Activated CD8-positive, alpha-beta T cell treated with anti-CD3 and anti-CD28 coated beads for 36 hours (primary cell): Measurements from ENCODE around the gene GNPAT. TPM values are rescaled to one million over a fixed set of nuclear protein-coding genes. Genes with fewer than 3 reads are reported as not detected.

Source experiments
- ATAC-seq: fragments of 200-7000 bp; cut with Tn5 transposase; one replicate; pipeline ENCODE4 v1.10.0; 2021; ENCODE audit warnings: mild to moderate bottlenecking, moderate library complexity
- CTCF ChIA-PET: fragments of 350-600 bp; sonication (Branson Sonifier 250); formaldehyde crosslinking; loops from one replicate; lab custom pipeline; 2021; ENCODE audit warnings: antibody characterized with exemption; lab: Charles Lee
- POLR2A ChIA-PET: fragments of 350-600 bp; sonication (Branson Sonifier 250); formaldehyde crosslinking; loops from one replicate; lab custom pipeline; 2021; ENCODE audit warnings: antibody characterized with exemption; lab: Charles Lee
- DNase-seq: peaks from one replicate; pipeline ENCODE4 v3.0.0-alpha.2; 2020
- H3K27ac Mint-ChIP-seq: one replicate; pipeline ENCODE4 v1.8.0; 2021; ENCODE audit warnings: mild to moderate bottlenecking, mixed read lengths
- H3K27me3 Mint-ChIP-seq: one replicate; pipeline ENCODE4 v1.8.0; 2021; ENCODE audit warnings: mixed read lengths
- H3K36me3 Mint-ChIP-seq: one replicate; pipeline ENCODE4 v1.8.0; 2021; ENCODE audit warnings: low read depth, mixed read lengths
- H3K4me1 Mint-ChIP-seq: one replicate; pipeline ENCODE4 v1.8.0; 2021; ENCODE audit warnings: low read depth, mixed read lengths
- H3K4me3 Mint-ChIP-seq: one replicate; pipeline ENCODE4 v1.8.0; 2021; ENCODE audit warnings: mild to moderate bottlenecking, moderate library complexity, mixed read lengths
- H3K9me3 Mint-ChIP-seq: one replicate; pipeline ENCODE4 v1.8.0; 2021; ENCODE audit warnings: mixed read lengths
- CTCF ChIP-seq: fragments of 200-600 bp; IDR thresholded peaks from one replicate; pipeline ENCODE4 v1.8.0; 2022; ENCODE audit warnings: antibody characterized with exemption, mild to moderate bottlenecking
- intact Hi-C: fragments of 100-400 bp; cut with micrococcal nuclease; formaldehyde crosslinking; loops from one replicate; pipeline ENCODE4 v1.10.0; 2022
- total RNA-seq, 2 experiments: library from RNA; stranded (reverse); gene quantifications; one replicate each; pipeline ENCODE4 v1.2.3, GENCODE V29; 2021

Gene GNPAT
- total RNA-seq, 2 experiments from 2014 or later = 56.2 to 59.6 TPM

- Mint-ChIP-seq H3K27ac (no peak overlapping the region), H3K4me1 (no peaks in the 10 kb centered on the region), H3K4me3 (no peak overlapping the region), H3K27me3 (no peaks in the 10 kb centered on the region), H3K36me3 (no peaks in the 10 kb centered on the region), H3K9me3 (no peaks in the 10 kb centered on the region)
- DNase-seq (no peak), ATAC-seq (no peak)
- intact Hi-C loops = loop anchor here (10.0 kb wide), 1 partner anchor 62 kb away; no protein-coding TSS in a partner anchor
- ChIA-PET POLR2A (no interaction called here), CTCF (no interaction called here)
- no peak for TF ChIP-seq CTCF
Observed at GRCh38 chr1:231286603-231287002, 45.6 kb downstream of the GNPAT start.

GRCh38 chr1:231295938-231296337, 54.9 kb downstream of the GNPAT start:
- intact Hi-C loops = no loop called here
- ATAC-seq (no peak), DNase-seq (no peak)
- H3K4me1 Mint-ChIP-seq = no peaks in the 10 kb centered on the region
- H3K36me3 Mint-ChIP-seq = no peaks in the 10 kb centered on the region
- H3K27me3 Mint-ChIP-seq = no peaks in the 10 kb centered on the region
- no peak for TF ChIP-seq CTCF
- H3K9me3 Mint-ChIP-seq = no peaks in the 10 kb centered on the region
- ChIA-PET CTCF (interaction anchor here (0.6 kb wide), 1 partner anchor 31 kb away, joined by 3 read pairs; no protein-coding TSS in a partner anchor), POLR2A (no interaction called here)
- no peak overlapping the region for H3K27ac Mint-ChIP-seq
- no peak overlapping the region for H3K4me3 Mint-ChIP-seq

DNA sequence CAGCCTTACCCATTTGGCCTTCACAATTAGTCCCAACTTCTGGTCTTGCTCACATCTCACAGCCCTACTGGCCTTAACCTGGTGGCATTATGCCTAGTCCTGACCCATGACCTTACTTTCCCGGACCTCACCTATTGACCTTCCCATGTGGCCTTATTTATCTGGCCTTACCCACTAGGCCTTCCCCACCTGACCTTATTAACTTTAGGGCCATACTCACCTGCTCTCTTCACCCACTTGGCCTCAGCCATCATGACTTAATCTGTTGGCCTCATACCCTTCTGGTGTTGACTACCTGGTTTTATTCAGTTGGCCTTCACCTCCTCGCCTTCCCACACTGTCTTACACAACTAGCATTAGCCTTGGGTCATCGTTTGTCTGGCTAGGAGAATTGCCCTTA, 61.0 kb downstream of the GNPAT start:
- Mint-ChIP-seq H3K9me3 (no peaks in the 10 kb centered on the region), H3K4me3 (no peak overlapping the region), H3K27ac (no peak overlapping the region), H3K4me1 (no peaks in the 10 kb centered on the region), H3K36me3 (no peaks in the 10 kb centered on the region), H3K27me3 (no peaks in the 10 kb centered on the region)
- ChIA-PET CTCF (interaction anchor here (1.3 kb wide), 1 partner anchor 14 kb away, joined by 3 read pairs; no protein-coding TSS in a partner anchor), POLR2A (no interaction called here)
- no peak for TF ChIP-seq CTCF
- intact Hi-C loops = no loop called here
- DNase-seq = no peak
- ATAC-seq = no peak

- no peak for TF ChIP-seq CTCF
- CTCF ChIA-PET = no interaction called here
- no peaks in the 10 kb centered on the region for H3K9me3 Mint-ChIP-seq
- no peaks in the 10 kb centered on the region for H3K27me3 Mint-ChIP-seq
- intact Hi-C loops = no loop called here
- POLR2A ChIA-PET = no interaction called here
- no peaks in the 10 kb centered on the region for H3K4me1 Mint-ChIP-seq
- H3K4me3 Mint-ChIP-seq = no peak overlapping the region
- ATAC-seq (no peak), DNase-seq (no peak)
- no peak overlapping the region for H3K27ac Mint-ChIP-seq
- H3K36me3 Mint-ChIP-seq = no peaks in the 10 kb centered on the region
Observed at GRCh38 chr1:231310391-231310934, 69.5 kb downstream of the GNPAT start.

GRCh38 chr1:231311720-231312431, 70.9 kb downstream of the GNPAT start:
- intact Hi-C loops = no loop called here
- ATAC-seq (no peak), DNase-seq (no peak)
- ChIA-PET POLR2A (interaction anchor here (0.8 to 1.0 kb wide), 2 partner anchors 300 to 492 kb away, joined by 3 read pairs; no protein-coding TSS in a partner anchor), CTCF (interaction anchor here (1.1 to 1.3 kb wide), 2 partner anchors 26 to 291 kb away, joined by 3 read pairs; partner anchors contain the start of genes EXOC8 and SPRTN)
- H3K27ac Mint-ChIP-seq = no peak overlapping the region
- H3K36me3 Mint-ChIP-seq = no peaks in the 10 kb centered on the region
- H3K27me3 Mint-ChIP-seq = no peaks in the 10 kb centered on the region
- no peak for TF ChIP-seq CTCF
- no peaks in the 10 kb centered on the region for H3K9me3 Mint-ChIP-seq
- no peaks in the 10 kb centered on the region for H3K4me1 Mint-ChIP-seq
- no peak overlapping the region for H3K4me3 Mint-ChIP-seq
